Measurements from ENCODE around the gene SRRM5.
"Not testable (repeated sequence)": the region's sequence is repeated elsewhere in the genome, so short reads cannot be mapped to it uniquely, and the experiment has no call there.

The SRRM5 gene

GRCh38 chr19:43586346-43586745, 25.5 kb upstream of the SRRM5 start:
- H3K23ac ChIP-seq (ENCODE audit: low read length), result no peak overlapping the region
- no peak overlapping the region for H3K4ac ChIP-seq (ENCODE audit: low read depth, low read length)
- no peak overlapping the region for H2BK5ac ChIP-seq (ENCODE audit: low read length)
- H3K79me2 ChIP-seq (ENCODE audit: control insufficient read depth, insufficient read depth, low read length), result no peaks in the 10 kb centered on the region
- H2BK120ac ChIP-seq (ENCODE audit: low read depth, low read length), result no peak overlapping the region
- peaks cover 1% of the 10 kb centered on the region for H3K36me3 ChIP-seq (ENCODE audit: control insufficient read depth, insufficient read depth, low read length)
- H4K5ac ChIP-seq (ENCODE audit: low read length), result no peak overlapping the region
- no peak overlapping the region for H3K4me3 ChIP-seq (ENCODE audit: low read length)
- H3K79me1 ChIP-seq (ENCODE audit: low read length), result no peaks in the 10 kb centered on the region
- H3K27ac ChIP-seq (ENCODE audit: low read depth, low read length), result no peak overlapping the region
- no CpG with 5 or more reads among the region's 2 CpGs for WGBS (ENCODE audit: extremely low coverage, insufficient coverage, low lambda C conversion rate)
- H3K18ac ChIP-seq (ENCODE audit: low read length), result no peak overlapping the region
- H2BK15ac ChIP-seq (replicated peaks; ENCODE audit: low read depth), result no peak overlapping the region
- H2AK5ac ChIP-seq (ENCODE audit: low read length), result no peak overlapping the region
- DNase-seq, result no peak
- H3K56ac ChIP-seq (ENCODE audit: low read length), result no peak overlapping the region
- no peak overlapping the region for H3K9ac ChIP-seq (ENCODE audit: low read length)
- H3K4me2 ChIP-seq (ENCODE audit: low read length), result no peak overlapping the region
- H4K8ac ChIP-seq (ENCODE audit: low read depth, low read length), result no peak overlapping the region
- no peaks in the 10 kb centered on the region for H3K27me3 ChIP-seq (ENCODE audit: insufficient read depth, low read length, poor library complexity)
- H3K4me1 ChIP-seq (ENCODE audit: control insufficient read depth, low read depth, low read length), result peaks cover 3% of the 10 kb centered on the region

- not testable (repeated sequence) for H3K36me3 ChIP-seq (ENCODE audit: control insufficient read depth, insufficient read depth, low read length); H3K4me2 ChIP-seq (ENCODE audit: low read length); H3K79me2 ChIP-seq (ENCODE audit: control insufficient read depth, insufficient read depth, low read length); H3K23ac ChIP-seq (ENCODE audit: low read length); H3K4me3 ChIP-seq (ENCODE audit: low read length); H3K27ac ChIP-seq (ENCODE audit: low read depth, low read length); H2BK15ac ChIP-seq (replicated peaks; ENCODE audit: low read depth); H3K4ac ChIP-seq (ENCODE audit: low read depth, low read length); H4K8ac ChIP-seq (ENCODE audit: low read depth, low read length); H3K9ac ChIP-seq (ENCODE audit: low read length); H3K18ac ChIP-seq (ENCODE audit: low read length); H2BK120ac ChIP-seq (ENCODE audit: low read depth, low read length); H3K79me1 ChIP-seq (ENCODE audit: low read length); H2AK5ac ChIP-seq (ENCODE audit: low read length); H3K4me1 ChIP-seq (ENCODE audit: control insufficient read depth, low read depth, low read length); DNase-seq; H4K5ac ChIP-seq (ENCODE audit: low read length); H3K27me3 ChIP-seq (ENCODE audit: insufficient read depth, low read length, poor library complexity); H2BK5ac ChIP-seq (ENCODE audit: low read length); H3K56ac ChIP-seq (ENCODE audit: low read length)
- no CpG with 5 or more reads among the region's 3 CpGs for WGBS (ENCODE audit: extremely low coverage, insufficient coverage, low lambda C conversion rate)
Observed at GRCh38 chr19:43587029-43587428, 24.9 kb upstream of the SRRM5 start.

GRCh38 chr19:43589277-43589676, 22.6 kb upstream of the SRRM5 start:
- Histone ChIP-seq H4K8ac (ENCODE audit: low read depth, low read length) (no peak overlapping the region), H3K56ac (ENCODE audit: low read length) (no peak overlapping the region), H3K79me2 (ENCODE audit: control insufficient read depth, insufficient read depth, low read length) (no peaks in the 10 kb centered on the region), H2AK5ac (ENCODE audit: low read length) (no peak overlapping the region), H3K4me2 (ENCODE audit: low read length) (no peak overlapping the region), H3K23ac (ENCODE audit: low read length) (no peak overlapping the region), H3K4ac (ENCODE audit: low read depth, low read length) (no peak overlapping the region), H2BK120ac (ENCODE audit: low read depth, low read length) (no peak overlapping the region), H4K5ac (ENCODE audit: low read length) (no peak overlapping the region), H2BK5ac (ENCODE audit: low read length) (no peak overlapping the region), H3K18ac (ENCODE audit: low read length) (no peak overlapping the region), H3K27ac (ENCODE audit: low read depth, low read length) (no peak overlapping the region), H2BK15ac (replicated peaks; ENCODE audit: low read depth) (no peak overlapping the region), H3K9ac (ENCODE audit: low read length) (no peak overlapping the region), H3K4me3 (ENCODE audit: low read length) (no peak overlapping the region), H3K4me1 (ENCODE audit: control insufficient read depth, low read depth, low read length) (no peaks in the 10 kb centered on the region), H3K36me3 (ENCODE audit: control insufficient read depth, insufficient read depth, low read length) (peaks cover 1% of the 10 kb centered on the region), H3K79me1 (ENCODE audit: low read length) (peaks cover 5% of the 10 kb centered on the region), H3K27me3 (ENCODE audit: insufficient read depth, low read length, poor library complexity) (no peaks in the 10 kb centered on the region)
- no peak for DNase-seq
- no CpG with 5 or more reads among the region's 5 CpGs for WGBS (ENCODE audit: extremely low coverage, insufficient coverage, low lambda C conversion rate)

- no peak overlapping the region for H2AK5ac ChIP-seq (ENCODE audit: low read length)
- WGBS (ENCODE audit: extremely low coverage, insufficient coverage, low lambda C conversion rate), result no CpG with 5 or more reads among the region's 6 CpGs
- no peak overlapping the region for H2BK5ac ChIP-seq (ENCODE audit: low read length)
- no peak overlapping the region for H2BK15ac ChIP-seq (replicated peaks; ENCODE audit: low read depth)
- H3K4me2 ChIP-seq (ENCODE audit: low read length), result no peak overlapping the region
- H3K79me2 ChIP-seq (ENCODE audit: control insufficient read depth, insufficient read depth, low read length), result no peaks in the 10 kb centered on the region
- H3K56ac ChIP-seq (ENCODE audit: low read length), result no peak overlapping the region
- no peak overlapping the region for H2BK120ac ChIP-seq (ENCODE audit: low read depth, low read length)
- no peak overlapping the region for H4K8ac ChIP-seq (ENCODE audit: low read depth, low read length)
- H3K18ac ChIP-seq (ENCODE audit: low read length), result no peak overlapping the region
- H3K4ac ChIP-seq (ENCODE audit: low read depth, low read length), result no peak overlapping the region
- peaks cover 5% of the 10 kb centered on the region for H3K79me1 ChIP-seq (ENCODE audit: low read length)
- no peaks in the 10 kb centered on the region for H3K27me3 ChIP-seq (ENCODE audit: insufficient read depth, low read length, poor library complexity)
- peaks cover 1% of the 10 kb centered on the region for H3K36me3 ChIP-seq (ENCODE audit: control insufficient read depth, insufficient read depth, low read length)
- H4K5ac ChIP-seq (ENCODE audit: low read length), result no peak overlapping the region
- no peak overlapping the region for H3K23ac ChIP-seq (ENCODE audit: low read length)
- H3K4me1 ChIP-seq (ENCODE audit: control insufficient read depth, low read depth, low read length), result no peaks in the 10 kb centered on the region
- no peak for DNase-seq
- H3K9ac ChIP-seq (ENCODE audit: low read length), result no peak overlapping the region
- no peak overlapping the region for H3K4me3 ChIP-seq (ENCODE audit: low read length)
- H3K27ac ChIP-seq (ENCODE audit: low read depth, low read length), result no peak overlapping the region
Observed at GRCh38 chr19:43589678-43590077, 22.2 kb upstream of the SRRM5 start.

- Histone ChIP-seq H2BK5ac (ENCODE audit: low read length) (no peak overlapping the region), H3K4me1 (ENCODE audit: control insufficient read depth, low read depth, low read length) (no peaks in the 10 kb centered on the region), H4K8ac (ENCODE audit: low read depth, low read length) (no peak overlapping the region), H3K9ac (ENCODE audit: low read length) (no peak overlapping the region), H3K79me2 (ENCODE audit: control insufficient read depth, insufficient read depth, low read length) (peaks cover 4% of the 10 kb centered on the region), H4K5ac (ENCODE audit: low read length) (no peak overlapping the region), H3K79me1 (ENCODE audit: low read length) (peaks cover 5% of the 10 kb centered on the region), H3K23ac (ENCODE audit: low read length) (no peak overlapping the region), H3K4me3 (ENCODE audit: low read length) (no peak overlapping the region), H2BK120ac (ENCODE audit: low read depth, low read length) (no peak overlapping the region), H3K56ac (ENCODE audit: low read length) (no peak overlapping the region), H3K36me3 (ENCODE audit: control insufficient read depth, insufficient read depth, low read length) (no peaks in the 10 kb centered on the region), H3K4me2 (ENCODE audit: low read length) (no peak overlapping the region), H2AK5ac (ENCODE audit: low read length) (no peak overlapping the region), H3K18ac (ENCODE audit: low read length) (no peak overlapping the region), H2BK15ac (replicated peaks; ENCODE audit: low read depth) (no peak overlapping the region), H3K4ac (ENCODE audit: low read depth, low read length) (no peak overlapping the region), H3K27ac (ENCODE audit: low read depth, low read length) (no peak overlapping the region), H3K27me3 (ENCODE audit: insufficient read depth, low read length, poor library complexity) (no peaks in the 10 kb centered on the region)
- DNase-seq, result no peak
- WGBS (ENCODE audit: extremely low coverage, insufficient coverage, low lambda C conversion rate), result no CpG with 5 or more reads among the region's 63 CpGs
Observed at GRCh38 chr19:43591904-43592772, 19.8 kb upstream of the SRRM5 start.

Measured in mesendoderm (in vitro differentiated cells).